SIG-M5 treated with dmso at 0.1 percent for 504 hours (cell line): Measurements from ENCODE around the gene CD2BP2.

Experiments used
- DNase-seq: peaks from one replicate; lab custom pipeline; 2025; ENCODE audit not compliant: unreplicated experiment; lab: John Stamatoyannopoulos, UW

The CD2BP2 gene

GRCh38 chr16:30379158-30379783 is 24.2 kb upstream of the CD2BP2 start:
- DNase-seq: no peak

GRCh38 chr16:30378236-30379157 is 23.4 kb upstream of the CD2BP2 start:
- DNase-seq: peak; percentile 94

- DNase-seq: peak; percentile 82
Measured at GRCh38 chr16:30377812-30378235, 22.7 kb upstream of the CD2BP2 start.

GRCh38 chr16:30377050-30377811 is 22.1 kb upstream of the CD2BP2 start:
- peak; percentile 70 for DNase-seq

- DNase-seq: no peak
Measured at GRCh38 chr16:30376461-30376902, 21.4 kb upstream of the CD2BP2 start.

- no peak for DNase-seq
Measured at GRCh38 chr16:30375864-30376263, 20.8 kb upstream of the CD2BP2 start.

- no peak for DNase-seq
Measured at GRCh38 chr16:30374538-30374937, 19.4 kb upstream of the CD2BP2 start, which contains the start of gene MYL11. TSS of gene MYL11 (plus strand) at chr16:30374802. CDS start at chr16:30374858, 56 bp downstream.

GRCh38 chr16:30372725-30373124 is 17.6 kb upstream of the CD2BP2 start:
- DNase-seq: no peak

- no peak for DNase-seq
Measured at GRCh38 chr16:30372038-30372712, 17.1 kb upstream of the CD2BP2 start.

GRCh38 chr16:30371248-30371816 is 16.2 kb upstream of the CD2BP2 start:
- DNase-seq: no peak

GRCh38 chr16:30370456-30371247 is 15.5 kb upstream of the CD2BP2 start, which contains the start of gene TBC1D10B:
TSS of gene TBC1D10B (minus strand) at chr16:30370494. CDS start at chr16:30370183, 311 bp downstream.
- DNase-seq: peak; percentile 100

GRCh38 chr16:30369938-30370455 is 14.9 kb upstream of the CD2BP2 start:
- DNase-seq: no peak

- no peak for DNase-seq
Measured at GRCh38 chr16:30369091-30369937, 14.2 kb upstream of the CD2BP2 start.

- no peak for DNase-seq
Measured at GRCh38 chr16:30368792-30369090, 13.6 kb upstream of the CD2BP2 start.

- peak; percentile 87 for DNase-seq
Measured at GRCh38 chr16:30368122-30368791, 13.1 kb upstream of the CD2BP2 start.

- no peak for DNase-seq
Measured at GRCh38 chr16:30367349-30368009, 12.4 kb upstream of the CD2BP2 start.

- no peak for DNase-seq
Measured at GRCh38 chr16:30366511-30366910, 11.4 kb upstream of the CD2BP2 start.
